Esophagus muscularis mucosa (tissue), 3 donors: Measurements from ENCODE around the gene FREM1.

Experiments used
- EP300 ChIP-seq: sonication (generic); formaldehyde crosslinking; IDR thresholded peaks from one replicate; pipeline ENCODE4 v1.6.1; 2017; ENCODE audit warnings: antibody characterized with exemption
- TF ChIP-seq, protein P1 (sequence below), 3 experiments: fragments of 200-600 bp in 2 of 3; fragments of 450-650 bp in 1 of 3; sonication (generic) in 2 of 3; IDR thresholded peaks; one replicate each; pipeline ENCODE4 v1.5.1; 2017 to 2019; ENCODE audit warnings: antibody characterized with exemption in 3 of 3, mild to moderate bottlenecking in 2 of 3, moderate library complexity in 1 of 3

DNA sequence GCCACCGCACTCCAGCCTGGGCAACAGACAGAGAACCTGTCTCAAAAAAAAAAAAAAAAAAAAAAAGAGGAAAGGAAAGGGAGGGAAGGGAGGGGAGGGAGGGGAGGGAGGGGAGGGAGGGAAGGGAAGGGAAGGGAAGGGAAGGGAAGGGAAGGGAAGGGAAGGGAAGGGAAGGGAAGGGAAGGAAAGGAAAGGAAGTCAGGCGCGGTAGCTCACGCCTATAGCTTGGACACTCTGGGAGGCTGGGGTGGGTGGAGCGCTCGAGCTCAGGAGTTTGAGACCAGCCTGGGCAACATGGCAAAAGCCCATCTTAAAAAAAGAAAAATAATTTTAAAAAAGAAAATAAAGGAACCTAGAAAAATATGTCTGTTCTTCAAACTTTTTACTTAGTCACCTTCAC is 131.7 kb downstream of the FREM1 start:
- TF ChIP-seq, protein P1, sequence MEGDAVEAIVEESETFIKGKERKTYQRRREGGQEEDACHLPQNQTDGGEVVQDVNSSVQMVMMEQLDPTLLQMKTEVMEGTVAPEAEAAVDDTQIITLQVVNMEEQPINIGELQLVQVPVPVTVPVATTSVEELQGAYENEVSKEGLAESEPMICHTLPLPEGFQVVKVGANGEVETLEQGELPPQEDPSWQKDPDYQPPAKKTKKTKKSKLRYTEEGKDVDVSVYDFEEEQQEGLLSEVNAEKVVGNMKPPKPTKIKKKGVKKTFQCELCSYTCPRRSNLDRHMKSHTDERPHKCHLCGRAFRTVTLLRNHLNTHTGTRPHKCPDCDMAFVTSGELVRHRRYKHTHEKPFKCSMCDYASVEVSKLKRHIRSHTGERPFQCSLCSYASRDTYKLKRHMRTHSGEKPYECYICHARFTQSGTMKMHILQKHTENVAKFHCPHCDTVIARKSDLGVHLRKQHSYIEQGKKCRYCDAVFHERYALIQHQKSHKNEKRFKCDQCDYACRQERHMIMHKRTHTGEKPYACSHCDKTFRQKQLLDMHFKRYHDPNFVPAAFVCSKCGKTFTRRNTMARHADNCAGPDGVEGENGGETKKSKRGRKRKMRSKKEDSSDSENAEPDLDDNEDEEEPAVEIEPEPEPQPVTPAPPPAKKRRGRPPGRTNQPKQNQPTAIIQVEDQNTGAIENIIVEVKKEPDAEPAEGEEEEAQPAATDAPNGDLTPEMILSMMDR (IDR thresholded peaks at IDR 0.05): no peak
- TF ChIP-seq EP300: no peak
